Esophagus squamous epithelium (tissue), 5 donors: Measurements from ENCODE around the gene FAM78B. TPM values are rescaled to one million over a fixed set of nuclear protein-coding genes. Genes with fewer than 3 reads are reported as not detected.

Experiments used
- DNase-seq: peaks from one replicate; lab custom pipeline; 2025; lab: John Stamatoyannopoulos, UW
- H3K27ac ChIP-seq, 4 donors: fragments of 200-600 bp; sonication (generic); one replicate each; pipeline ENCODE4 v1.5.1; 2016 to 2019; ENCODE audit warnings: mild to moderate bottlenecking in 1 of 4
- H3K27me3 ChIP-seq, 4 donors: fragments of 200-600 bp; sonication (generic); 1 replicate in 3 of 4; 2 replicates in 1 of 4; pipeline versions ENCODE4 v1.5.1 to v1.6.0; 2017 to 2021; ENCODE audit warnings: antibody characterized with exemption in 1 of 4
- H3K36me3 ChIP-seq, 3 donors: fragments of 200-600 bp; sonication (generic); one replicate each; pipeline ENCODE4 v1.5.1; 2016 to 2019
- H3K4me1 ChIP-seq, 3 donors: fragments of 200-600 bp; sonication (generic); one replicate each; pipeline ENCODE4 v1.5.1; 2017 to 2019
- H3K4me3 ChIP-seq, 4 donors: fragments of 200-600 bp; sonication (generic); 1 replicate in 3 of 4; 2 replicates in 1 of 4; pipeline ENCODE4 v1.5.1; 2016 to 2019; ENCODE audit warnings: mild to moderate bottlenecking in 2 of 4, moderate library complexity in 1 of 4
- H3K9me3 ChIP-seq, 3 donors: fragments of 200-600 bp; sonication (generic); one replicate each; pipeline ENCODE4 v1.5.1; 2016 to 2019
- POLR2A ChIP-seq, 4 donors: fragments of 450-650 bp; IDR thresholded peaks; one replicate each; pipeline ENCODE4 v1.6.1; 2017; ENCODE audit warnings: antibody characterized with exemption in 4 of 4, mild to moderate bottlenecking in 4 of 4, moderate library complexity in 3 of 4
- WGBS, 2 donors: methylation state at CpG; one replicate each; pipeline ENCODE4 v1.1.5; 2018; 5-methylcytosine and 5-hydroxymethylcytosine counted together
- intact Hi-C: fragments of 100-400 bp; cut with DNase I; formaldehyde crosslinking; loops from one replicate; pipeline ENCODE4 v1.15.0; 2022
- total RNA-seq, 4 donors: library from RNA; depleted of rRNA; stranded (reverse); fragments of >200 nt; gene quantifications; one replicate each; pipeline ENCODE4 v1.1.0, GENCODE V29; 2016
- TF ChIP-seq, protein P1 (sequence below), 6 experiments: fragments of 450-650 bp in 4 of 6; fragments of 200-600 bp in 2 of 6; sonication (generic) in 2 of 6; IDR thresholded peaks; one replicate each; pipeline ENCODE4 v1.5.1; 2016 to 2019; ENCODE audit warnings: antibody characterized with exemption in 6 of 6, mild to moderate bottlenecking in 4 of 6, moderate library complexity in 4 of 6
- donor health status: DM: yes; HTN: yes; CAD: no.

FAM78B gene
- total RNA-seq, 4 donors from 2014 or later: 0.26 to 1.7 (median 0.64) TPM

DNA sequence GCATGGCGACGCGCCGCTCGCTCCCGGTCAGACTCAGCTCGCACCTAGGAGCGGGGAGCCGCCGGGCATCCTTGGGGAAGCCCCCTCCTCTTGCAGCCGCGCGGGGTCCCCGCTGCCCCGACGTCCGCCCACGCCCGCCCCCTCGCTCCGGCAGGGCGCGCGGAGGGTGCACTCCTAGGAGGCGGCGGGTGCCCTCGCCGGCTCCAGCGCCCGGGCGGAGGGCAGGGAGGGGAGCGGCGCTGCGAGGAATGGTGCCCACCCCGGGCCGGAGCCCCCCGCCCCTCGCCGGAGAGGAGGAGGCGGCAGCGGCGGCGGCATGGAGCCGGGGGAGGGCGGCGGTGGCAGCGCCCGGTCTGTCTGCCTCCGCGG, 488 bp downstream of the FAM78B start:
- Histone ChIP-seq H3K27me3 (peaks cover 0 to 41% (median 0%) of the 10 kb centered on the region in 4 donors), H3K4me1 (peaks cover 13 to 33% (median 19%) of the 10 kb centered on the region in 3 donors), H3K27ac (peak overlapping the region in 3 of 4 donors; percentile 56 to 83 (median 82)), H3K9me3 (no peaks in the 10 kb centered on the region), H3K4me3 (peak overlapping the region; percentile 52 to 86 (median 74)), H3K36me3 (no peaks in the 10 kb centered on the region)
- TF ChIP-seq, protein P1, sequence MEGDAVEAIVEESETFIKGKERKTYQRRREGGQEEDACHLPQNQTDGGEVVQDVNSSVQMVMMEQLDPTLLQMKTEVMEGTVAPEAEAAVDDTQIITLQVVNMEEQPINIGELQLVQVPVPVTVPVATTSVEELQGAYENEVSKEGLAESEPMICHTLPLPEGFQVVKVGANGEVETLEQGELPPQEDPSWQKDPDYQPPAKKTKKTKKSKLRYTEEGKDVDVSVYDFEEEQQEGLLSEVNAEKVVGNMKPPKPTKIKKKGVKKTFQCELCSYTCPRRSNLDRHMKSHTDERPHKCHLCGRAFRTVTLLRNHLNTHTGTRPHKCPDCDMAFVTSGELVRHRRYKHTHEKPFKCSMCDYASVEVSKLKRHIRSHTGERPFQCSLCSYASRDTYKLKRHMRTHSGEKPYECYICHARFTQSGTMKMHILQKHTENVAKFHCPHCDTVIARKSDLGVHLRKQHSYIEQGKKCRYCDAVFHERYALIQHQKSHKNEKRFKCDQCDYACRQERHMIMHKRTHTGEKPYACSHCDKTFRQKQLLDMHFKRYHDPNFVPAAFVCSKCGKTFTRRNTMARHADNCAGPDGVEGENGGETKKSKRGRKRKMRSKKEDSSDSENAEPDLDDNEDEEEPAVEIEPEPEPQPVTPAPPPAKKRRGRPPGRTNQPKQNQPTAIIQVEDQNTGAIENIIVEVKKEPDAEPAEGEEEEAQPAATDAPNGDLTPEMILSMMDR (IDR thresholded peaks at IDR 0.05): no peak
- TF ChIP-seq POLR2A (IDR thresholded peaks at IDR 0.05): no peak
- DNase-seq: no peak
- 0% methylated on average over 5 of the region's 50 CpGs; no CpG with 5 or more reads in 1 of the 2 donors for WGBS, 2 donors
- intact Hi-C loops: no loop called here

DNA sequence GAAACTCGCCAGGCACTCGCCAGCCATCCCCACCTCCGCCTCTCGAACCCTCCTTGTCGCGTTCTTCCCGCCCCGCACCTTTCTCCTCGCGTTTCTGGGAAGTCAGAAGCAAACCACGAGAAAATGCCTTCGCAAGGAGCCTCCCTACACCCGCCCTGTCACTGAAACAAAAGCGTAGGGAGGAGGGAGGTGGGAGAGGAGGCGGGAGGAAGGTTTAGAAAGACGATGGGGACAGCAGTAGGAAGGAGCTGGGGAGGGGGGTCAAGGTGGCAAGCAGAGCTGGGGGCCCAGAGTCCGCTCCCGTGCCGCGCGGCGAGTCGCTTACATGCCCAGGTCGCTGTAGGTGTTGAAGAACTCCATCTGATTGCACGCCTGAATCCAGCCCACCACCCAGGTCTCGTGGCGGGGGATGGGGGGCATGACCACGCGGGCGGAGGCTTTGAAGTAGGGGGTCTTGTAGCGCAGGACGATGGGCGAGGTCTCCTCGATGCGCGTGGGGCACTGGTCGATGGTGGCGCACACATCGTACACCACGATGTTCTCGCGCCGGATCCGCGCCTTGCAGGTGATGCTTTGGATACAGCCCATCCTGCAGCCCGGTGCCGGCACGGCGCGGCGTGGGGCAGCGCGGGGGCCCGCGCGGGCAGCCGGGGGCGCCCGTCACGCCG, 1.0 kb downstream of the FAM78B start:
- TF ChIP-seq POLR2A (IDR thresholded peaks at IDR 0.05): no peak
- TF ChIP-seq, protein P1 (IDR thresholded peaks at IDR 0.05): no peak
- peaks cover 13 to 33% (median 19%) of the 10 kb centered on the region in 3 donors for H3K4me1 ChIP-seq
- WGBS, 2 donors: 0 to 1% methylated on average over 23 to 25 of the region's 61 CpGs
- no peak overlapping the region for H3K27ac ChIP-seq
- peak overlapping the region; percentile 52 to 86 (median 74) for H3K4me3 ChIP-seq
- no peak for DNase-seq
- peaks cover 0 to 41% (median 0%) of the 10 kb centered on the region in 4 donors for H3K27me3 ChIP-seq
- no peaks in the 10 kb centered on the region for H3K9me3 ChIP-seq
- intact Hi-C loops: no loop called here
- H3K36me3 ChIP-seq: no peaks in the 10 kb centered on the region

DNA sequence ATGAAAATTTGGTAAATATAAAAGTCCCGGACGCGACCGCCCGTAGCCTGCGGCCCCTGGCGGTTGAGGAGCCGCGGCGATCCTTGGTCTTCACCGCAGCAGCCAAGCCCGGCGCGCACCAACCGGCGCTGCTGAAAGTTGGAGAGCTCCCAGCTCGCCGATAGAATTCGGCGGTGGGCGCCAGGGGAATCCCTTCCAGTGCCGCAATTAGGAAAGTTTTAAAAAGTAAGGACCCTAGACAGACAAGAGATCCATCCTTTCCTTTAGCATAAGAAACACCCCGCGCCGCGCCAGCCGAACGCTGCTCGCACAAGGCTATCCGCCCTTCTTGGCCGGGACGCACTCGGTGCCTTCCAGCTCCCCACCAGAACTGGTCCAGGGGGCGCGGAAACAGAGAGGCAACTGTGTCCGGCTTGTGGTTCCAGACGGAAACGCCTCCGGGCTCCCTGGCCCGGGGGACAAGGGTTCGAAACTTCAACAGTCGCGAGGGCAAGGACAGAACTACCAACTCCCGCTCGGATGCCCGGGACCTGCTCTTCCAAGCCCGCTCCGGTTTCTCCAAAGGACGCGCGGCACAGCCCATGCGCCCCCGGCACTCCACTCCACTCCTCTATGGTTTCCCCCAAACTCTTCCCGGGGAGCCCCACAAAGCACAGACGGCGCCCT, 1.7 kb downstream of the FAM78B start:
- intact Hi-C loops: no loop called here

DNA sequence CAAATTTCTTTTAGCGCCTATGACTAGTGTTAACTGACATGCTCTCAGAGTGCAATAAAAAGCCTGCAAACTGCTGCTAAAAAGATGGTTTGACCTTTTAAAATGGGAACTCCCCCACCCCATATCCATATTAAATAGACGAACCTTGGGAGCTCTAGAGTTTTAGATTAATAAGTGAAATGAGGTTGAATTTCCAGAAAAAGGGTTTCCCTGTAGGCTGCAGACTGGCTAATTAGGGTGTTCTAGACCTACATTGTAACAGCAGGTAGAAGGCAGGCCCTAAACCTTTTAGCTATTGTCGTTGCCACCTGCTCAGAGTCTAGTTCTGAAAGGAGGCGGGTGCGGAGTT, 2.2 kb downstream of the FAM78B start:
- 20 to 21% methylated on average over 5 of the region's 5 CpGs for WGBS, 2 donors
- Histone ChIP-seq H3K27me3 (peaks cover 0 to 41% (median 0%) of the 10 kb centered on the region in 4 donors), H3K4me3 (peak overlapping the region; percentile 52 to 86 (median 74)), H3K4me1 (peaks cover 13 to 33% (median 19%) of the 10 kb centered on the region in 3 donors), H3K27ac (no peak overlapping the region), H3K9me3 (no peaks in the 10 kb centered on the region), H3K36me3 (no peaks in the 10 kb centered on the region)
- DNase-seq: no peak
- intact Hi-C loops: no loop called here
- no peak for TF ChIP-seq POLR2A (IDR thresholded peaks at IDR 0.05)
- TF ChIP-seq, protein P1 (IDR thresholded peaks at IDR 0.05): no peak

More for the DNA sequence above, 1.7 kb downstream of the FAM78B start:
- no peaks in the 10 kb centered on the region for H3K9me3 ChIP-seq
- no peak overlapping the region for H3K27ac ChIP-seq
- H3K4me3 ChIP-seq: peak overlapping the region; percentile 52 to 86 (median 74)
- H3K4me1 ChIP-seq: peaks cover 13 to 33% (median 19%) of the 10 kb centered on the region in 3 donors
- H3K36me3 ChIP-seq: no peaks in the 10 kb centered on the region
- TF ChIP-seq POLR2A (IDR thresholded peaks at IDR 0.05): no peak
- TF ChIP-seq, protein P1 (IDR thresholded peaks at IDR 0.05): peak in 5 of 6 experiments; percentile 20 to 44 (median 39)
- no peak for DNase-seq
- WGBS, 2 donors: 0% methylated on average over 10 to 12 of the region's 56 CpGs
- peaks cover 0 to 41% (median 0%) of the 10 kb centered on the region in 4 donors for H3K27me3 ChIP-seq

DNA sequence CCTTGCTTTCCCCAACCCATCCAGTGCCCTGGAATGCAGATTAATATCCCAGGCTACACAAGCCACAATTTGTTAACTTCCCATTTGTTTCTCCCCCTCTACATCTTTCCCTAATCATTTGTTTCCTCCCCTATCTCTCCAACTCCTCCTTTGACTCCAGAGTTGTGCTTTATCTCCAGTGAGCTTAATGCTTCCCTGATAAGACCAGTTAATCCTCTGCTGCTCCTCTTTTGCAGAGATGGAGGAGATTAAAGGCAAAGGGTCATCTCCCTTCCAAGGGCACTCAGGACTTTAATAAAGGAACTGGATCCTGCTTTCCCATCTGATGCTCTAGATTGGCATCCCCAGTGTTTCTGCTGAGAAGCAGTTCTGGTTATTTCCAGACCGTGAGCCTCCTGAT, 7.1 kb downstream of the FAM78B start:
- peaks cover 0 to 4% (median under 1%) of the 10 kb centered on the region in 3 donors for H3K4me1 ChIP-seq
- no peak overlapping the region for H3K27ac ChIP-seq
- peaks cover 0 to 21% (median 0%) of the 10 kb centered on the region in 4 donors for H3K27me3 ChIP-seq
- H3K4me3 ChIP-seq: no peak overlapping the region
- no peak for DNase-seq
- H3K9me3 ChIP-seq: no peaks in the 10 kb centered on the region
- no peaks in the 10 kb centered on the region for H3K36me3 ChIP-seq
- WGBS, 2 donors: no CpG with 5 or more reads among the region's 1 CpG
- intact Hi-C loops: no loop called here
- TF ChIP-seq POLR2A (IDR thresholded peaks at IDR 0.05): no peak
- TF ChIP-seq, protein P1 (IDR thresholded peaks at IDR 0.05): no peak
